HG03135 (cell line): Measurements from ENCODE around the gene IGFL1.
"Not testable (repeated sequence)": the region's sequence is repeated elsewhere in the genome, so short reads cannot be mapped to it uniquely, and the experiment has no call there.

Experiments used
- ATAC-seq: cut with Tn5 transposase; IDR thresholded peaks from one replicate; pipeline ENCODE4 v1.9.1; 2021; ENCODE audit warnings: mild to moderate bottlenecking, moderate library complexity; ENCODE audit not compliant: unreplicated experiment

IGFL1 gene

DNA sequence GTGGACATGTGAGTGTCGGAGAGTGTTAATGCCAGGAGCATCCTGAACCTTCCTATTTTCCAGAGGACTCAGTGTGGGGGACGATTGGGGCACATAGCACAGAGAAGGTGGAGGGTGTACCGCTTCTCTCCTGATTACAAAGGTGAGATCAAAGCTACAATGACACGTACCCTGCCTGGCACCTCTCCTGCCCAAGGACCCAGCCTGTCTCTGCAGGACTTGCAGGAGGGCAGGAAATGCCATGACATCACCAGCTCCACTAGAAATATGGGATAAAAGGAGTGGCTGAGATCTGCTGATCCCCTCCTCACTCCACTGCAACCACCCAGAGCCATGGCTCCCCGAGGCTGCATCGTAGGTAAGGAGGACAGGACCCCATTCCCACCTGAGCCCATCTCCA, at the start of gene IGFL1:
IGFL1 (plus strand) TSS at position 301 of the 400 bp plus-strand sequence; CDS start at position 334, 33 bp downstream.
- ATAC-seq, result no peak

DNA sequence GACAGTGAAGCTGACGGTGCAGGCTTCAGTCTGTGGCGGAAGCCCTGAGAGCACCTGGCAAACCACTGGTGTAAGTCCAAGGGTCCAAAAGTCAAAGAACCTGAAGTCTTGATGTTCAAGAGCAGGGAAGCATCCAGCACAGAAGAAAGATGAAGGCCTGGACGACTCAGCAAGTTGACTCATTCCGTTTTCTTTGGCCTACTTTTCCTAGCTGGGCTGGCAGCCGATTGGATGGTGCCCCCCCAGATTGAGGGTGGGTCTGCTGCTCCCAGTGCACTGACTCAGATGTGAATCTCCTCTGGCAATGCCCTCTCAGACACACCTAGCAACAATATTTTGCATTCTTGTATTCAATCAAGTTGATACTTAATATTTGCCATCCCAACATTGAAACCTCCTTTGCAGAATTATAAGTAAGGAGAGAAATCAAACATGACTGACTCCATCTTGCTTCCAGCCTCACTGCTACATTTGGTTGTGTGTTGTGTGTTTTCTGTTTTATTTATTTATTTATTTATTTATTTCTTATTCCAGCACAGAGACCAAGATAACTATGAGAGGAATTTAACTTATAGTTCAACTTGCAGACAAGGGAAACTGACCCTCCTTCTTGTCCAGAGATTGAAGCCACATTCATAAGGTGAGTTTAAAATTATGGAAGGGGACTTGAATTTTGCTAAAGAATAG, 48.7 kb upstream of the IGFL1 start:
- no peak for ATAC-seq

GRCh38 chr19:46181388-46181779, 48.2 kb upstream of the IGFL1 start:
- ATAC-seq, result no peak

- ATAC-seq, result no peak
These were observed 47.1 kb upstream of the IGFL1 start for GRCh38 chr19:46182476-46182875.

GRCh38 chr19:46184775-46185710, 44.5 kb upstream of the IGFL1 start:
- not testable (repeated sequence) for ATAC-seq

DNA sequence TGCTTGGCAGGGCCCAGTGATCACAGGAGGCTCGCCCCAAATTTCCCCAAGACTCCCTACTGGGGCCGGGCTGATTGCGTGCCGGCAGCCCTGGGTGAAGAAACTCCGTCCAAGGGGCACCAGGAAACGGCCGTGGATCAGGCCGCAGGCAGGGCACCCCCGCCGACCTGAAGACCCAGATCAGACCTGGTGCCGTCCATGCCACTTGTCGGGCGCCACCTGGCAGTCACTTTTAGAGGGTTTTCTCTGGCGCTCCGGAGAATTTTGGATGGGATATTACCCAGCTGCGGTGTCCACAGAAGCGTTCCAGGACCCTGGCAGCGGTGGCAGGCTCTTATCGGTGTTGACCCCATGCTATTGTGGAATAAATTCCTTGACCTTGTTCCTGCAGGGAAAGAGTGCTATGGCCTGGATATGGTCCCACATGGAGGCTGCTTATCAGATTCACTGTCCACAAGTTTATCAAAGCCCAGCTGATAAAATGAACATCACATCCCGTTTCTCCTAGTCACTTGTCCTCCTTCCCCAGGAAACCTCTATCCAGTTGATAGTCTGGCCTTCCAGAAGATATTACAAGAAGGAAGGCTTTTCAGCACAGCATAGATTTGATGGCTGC, 43.3 kb upstream of the IGFL1 start:
- ATAC-seq, result no peak

GRCh38 chr19:46186717-46187101, 42.8 kb upstream of the IGFL1 start:
- no peak for ATAC-seq

DNA sequence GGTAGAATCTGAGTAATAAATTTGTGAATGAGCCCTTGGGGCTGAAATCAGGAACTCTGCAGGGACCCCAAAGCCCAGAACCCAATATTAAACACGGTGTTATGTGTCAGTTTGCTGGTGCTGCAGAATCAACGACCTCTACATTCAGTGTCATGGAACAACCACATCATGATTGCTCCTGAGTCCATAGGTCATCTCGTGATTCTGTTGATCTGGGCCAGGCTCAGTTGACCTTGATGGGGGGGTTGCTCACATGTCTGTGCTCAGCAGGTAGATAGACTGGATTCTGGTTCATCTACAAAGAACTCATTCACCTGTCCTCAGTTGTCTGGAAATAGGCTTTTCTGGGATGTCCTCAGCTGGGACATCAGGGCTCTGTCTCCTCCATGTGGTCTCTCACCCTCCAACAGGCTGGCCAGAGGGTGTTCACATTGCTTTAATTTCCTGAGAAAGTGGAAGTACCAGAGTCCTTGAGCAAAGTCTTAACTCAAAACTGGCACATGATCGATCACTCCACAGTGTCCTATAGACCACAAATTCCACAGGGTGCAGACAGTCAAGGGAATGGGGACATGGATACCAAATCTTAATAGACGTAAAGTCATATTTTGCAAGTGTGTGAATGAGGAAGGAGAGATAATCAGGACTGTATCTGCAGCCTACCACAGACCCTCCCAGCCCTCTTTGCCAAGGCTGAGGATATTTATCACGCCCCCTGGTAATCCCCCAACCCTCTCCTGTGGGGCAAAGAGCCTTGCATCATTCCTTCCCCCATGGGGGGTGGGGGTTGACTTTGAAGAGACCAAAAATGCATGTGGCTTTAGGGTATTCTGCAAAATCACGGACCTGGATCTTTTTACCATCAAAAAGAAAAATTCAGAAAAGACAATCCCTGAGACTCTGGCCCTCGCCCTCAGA, 39.3 kb upstream of the IGFL1 start:
- ATAC-seq, result no peak

DNA sequence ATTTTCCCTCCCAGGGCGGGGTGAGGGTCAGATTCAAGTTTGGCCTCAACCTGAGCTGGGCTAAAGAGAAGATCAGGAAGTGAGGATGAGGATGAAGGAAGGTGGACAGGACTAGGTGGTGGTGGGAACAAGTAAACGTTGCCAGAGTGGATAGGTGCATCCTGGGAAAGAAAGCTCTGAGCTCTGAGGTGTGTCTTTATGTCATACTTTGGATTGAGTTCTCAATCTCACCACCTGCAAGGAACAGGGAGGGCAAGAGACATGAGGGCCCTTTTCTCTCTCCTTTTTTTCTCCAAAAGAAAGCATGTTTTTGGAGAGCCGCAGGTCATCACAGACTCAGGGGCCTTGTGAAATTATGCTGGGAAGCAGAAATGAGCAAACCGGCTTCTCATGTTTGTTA, 38.2 kb upstream of the IGFL1 start:
- ATAC-seq, result no peak

DNA sequence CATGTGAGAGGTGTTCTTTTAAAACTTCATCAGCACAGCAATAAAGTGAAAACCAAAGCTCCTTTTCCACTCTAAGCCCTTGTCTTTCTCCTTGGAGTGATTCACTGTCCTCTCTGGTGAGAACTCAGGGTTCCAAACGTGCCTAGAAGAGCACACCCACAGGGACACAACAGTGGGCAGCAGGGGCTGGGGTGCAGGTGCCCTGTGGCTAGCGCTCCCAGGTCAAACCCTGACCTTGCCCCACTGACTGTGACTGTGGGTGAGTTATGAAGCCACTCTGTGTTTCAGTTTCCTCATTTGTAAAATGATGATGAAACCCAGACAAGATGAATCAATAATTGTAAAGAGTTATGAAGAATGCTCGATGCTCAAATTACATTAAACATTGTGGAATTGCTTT, 37.6 kb upstream of the IGFL1 start:
- no peak for ATAC-seq

GRCh38 chr19:46192626-46192991, 36.9 kb upstream of the IGFL1 start:
- ATAC-seq, result not testable (repeated sequence)

DNA sequence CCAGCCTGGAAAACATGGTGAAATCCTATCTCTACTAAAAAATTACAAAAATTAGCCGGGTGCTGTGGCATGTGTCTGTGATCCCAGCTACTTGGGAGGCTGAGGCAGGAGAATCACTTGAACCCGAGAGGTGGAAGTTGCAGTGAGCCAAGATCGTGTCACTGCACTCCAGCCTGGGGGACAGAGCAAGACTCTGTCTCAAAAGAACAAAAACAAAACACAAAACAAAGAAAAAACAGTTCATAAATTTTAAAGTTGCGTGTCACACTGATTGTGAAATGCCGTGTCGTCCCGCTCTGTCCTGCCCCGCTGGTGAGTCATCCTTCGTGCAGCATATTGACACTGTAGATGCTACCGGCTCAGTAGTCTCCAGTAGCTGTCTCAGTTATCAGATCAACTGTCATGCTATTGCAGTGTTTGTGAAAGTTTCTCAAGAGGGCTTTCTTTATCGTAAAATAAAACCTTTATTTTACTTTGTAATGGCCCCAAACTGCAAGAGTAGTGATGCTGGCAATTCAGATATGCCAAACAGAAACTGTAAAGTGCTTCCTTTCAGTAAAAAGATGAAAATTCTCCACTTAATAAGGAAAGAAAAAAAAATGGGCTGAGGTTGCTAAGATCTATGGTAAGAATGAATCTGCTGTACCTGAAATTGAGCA, 36.4 kb upstream of the IGFL1 start:
- ATAC-seq, result no peak

DNA sequence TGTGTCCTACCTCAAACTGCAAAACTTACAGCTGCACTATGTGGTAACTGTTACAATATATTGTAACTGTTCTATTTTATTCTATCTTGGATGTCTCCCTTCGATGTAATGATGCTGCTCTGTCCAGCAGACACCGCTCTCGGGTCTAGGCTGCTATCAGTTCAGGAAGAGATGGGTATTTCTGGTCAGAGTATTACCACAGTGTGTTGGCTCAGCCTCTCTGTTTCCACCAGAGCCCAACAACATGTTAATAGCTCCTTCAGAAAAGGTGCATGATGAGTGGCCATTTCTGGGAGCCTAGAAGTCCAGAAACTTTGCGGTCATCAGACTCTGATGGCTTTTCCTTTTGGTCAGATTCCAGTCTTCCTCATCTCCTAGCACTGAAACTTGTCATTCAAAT, 35.9 kb upstream of the IGFL1 start:
- no peak for ATAC-seq

DNA sequence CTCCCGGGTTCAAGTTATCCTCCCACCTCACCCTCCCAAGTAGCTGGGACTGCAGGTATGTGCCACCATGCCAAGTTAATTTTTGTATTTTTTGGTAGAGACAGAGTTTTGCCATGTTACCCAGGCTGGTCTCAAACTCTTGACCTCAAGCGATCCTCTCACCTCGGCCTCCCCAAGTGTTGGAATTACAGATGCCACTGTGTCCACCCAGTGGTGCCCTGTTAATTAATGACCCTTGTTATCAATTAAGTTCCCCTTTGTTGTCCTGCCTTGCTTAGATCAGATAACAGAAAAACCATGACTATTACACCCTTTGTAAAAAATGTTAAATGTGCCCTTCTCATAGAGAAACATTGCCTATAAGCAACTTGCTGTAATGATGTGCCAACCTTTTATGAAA, 34.4 kb upstream of the IGFL1 start:
- no peak for ATAC-seq

DNA sequence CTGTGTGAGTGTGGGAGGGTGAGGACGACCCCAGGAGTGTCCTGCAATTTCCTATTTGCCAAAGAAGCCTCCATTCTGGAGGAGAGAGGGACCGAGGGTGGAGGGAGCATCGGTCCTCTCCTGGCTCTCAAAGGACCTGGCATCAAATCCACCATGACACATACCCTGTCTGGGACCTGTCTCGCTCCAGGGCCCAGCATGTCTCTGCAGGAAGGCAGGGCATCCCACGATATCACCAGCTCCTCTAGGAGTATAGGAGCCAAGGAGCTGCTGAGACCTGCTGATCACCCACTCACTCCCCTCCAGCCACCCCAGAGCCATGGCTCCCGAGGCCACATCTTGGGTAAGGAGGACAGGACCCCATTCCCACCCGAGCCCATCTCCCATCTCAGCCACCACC, 33.6 kb upstream of the IGFL1 start:
- not testable (repeated sequence) for ATAC-seq

DNA sequence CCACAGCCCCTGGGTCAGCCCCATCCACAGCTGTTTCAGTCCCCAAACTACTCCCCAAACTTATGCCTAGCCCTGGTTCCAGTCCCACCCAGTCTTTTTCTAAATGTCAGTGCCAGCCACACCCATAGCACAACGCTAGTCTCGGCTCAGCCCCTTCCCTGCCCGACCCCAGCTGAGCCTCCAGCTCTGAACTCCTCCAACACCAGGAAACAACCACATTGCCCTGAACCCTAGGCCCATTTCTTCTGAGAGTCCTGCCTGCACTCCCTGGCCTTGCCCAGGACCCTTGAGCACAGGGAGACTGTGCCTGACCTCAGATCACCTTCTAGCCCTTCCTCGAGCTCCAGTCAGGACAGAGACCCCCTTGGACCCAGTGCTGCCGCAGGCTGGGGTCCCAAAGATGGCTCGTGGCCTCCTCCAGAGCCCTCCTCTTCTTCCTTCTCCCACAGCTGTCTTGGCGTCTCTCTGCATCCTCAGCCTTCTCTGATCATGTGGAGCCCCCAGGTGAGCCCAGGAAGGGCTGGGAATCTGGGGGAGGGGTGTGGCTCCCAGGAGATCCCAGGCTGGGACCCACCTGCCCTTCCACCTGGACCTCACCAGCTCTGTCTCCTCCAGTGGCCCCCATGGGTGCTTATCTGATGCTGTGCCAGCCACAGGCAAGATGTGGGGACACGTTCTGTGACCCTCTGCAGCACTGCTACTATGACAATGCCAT, 33.0 kb upstream of the IGFL1 start:
- no peak for ATAC-seq

DNA sequence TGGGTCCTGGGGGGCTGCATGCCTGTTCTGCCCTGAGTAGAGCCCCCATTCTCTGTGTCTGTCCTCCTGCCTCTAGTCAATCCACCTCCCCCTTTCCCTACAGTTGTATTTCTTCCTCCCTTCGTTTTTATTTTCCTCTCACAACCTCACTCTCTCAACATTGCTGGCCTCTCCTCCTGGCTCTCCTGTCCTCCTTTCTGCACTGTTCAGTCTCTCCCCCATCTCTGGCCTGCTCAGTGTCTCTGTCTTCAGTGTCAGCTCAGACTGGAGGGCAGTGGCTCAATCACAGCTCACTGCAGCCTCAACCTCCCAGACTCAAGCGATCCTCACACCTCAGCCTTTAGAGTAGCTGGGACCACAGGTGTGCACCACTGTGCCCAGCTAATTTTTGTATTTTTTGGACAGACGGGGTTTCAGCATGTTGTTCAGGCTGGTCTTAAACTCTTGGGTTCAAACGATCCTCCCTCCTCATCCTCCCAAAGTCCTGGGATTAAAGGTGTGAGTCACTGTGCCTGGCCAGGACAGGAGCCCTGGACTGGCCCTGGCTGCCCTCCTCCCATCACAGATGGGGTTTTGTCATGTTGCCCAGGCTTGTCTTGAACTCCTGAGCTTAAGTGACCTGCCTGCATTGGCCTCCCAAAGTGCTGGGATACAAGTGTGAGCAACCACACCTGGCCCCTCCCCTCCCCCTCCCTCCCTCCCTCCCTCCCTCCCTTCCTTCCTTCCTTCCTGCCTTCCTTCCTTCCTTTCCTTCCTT, 32.0 kb upstream of the IGFL1 start:
- no peak for ATAC-seq

- ATAC-seq, result no peak
These were observed 30.8 kb upstream of the IGFL1 start for GRCh38 chr19:46198756-46199155.
